PC-9 (cell line): ENCODE measurements around the gene SERPINB8. TPM values are rescaled to one million over a fixed set of nuclear protein-coding genes. Genes with fewer than 3 reads are reported as not detected.
A peak's percentile ranks its signal among the peaks of the same experiment; 100 is the strongest.

ENCODE experiments used
- BruUV-seq: library from RNA; stranded (reverse); fragments of 400-500 nt; replicated peaks from 2 replicates; lab custom pipeline; 2021; lab: Mats Ljungman, UMichigan
- CTCF ChIA-PET: fragments of 300-600 bp; sonication (Branson Sonifier 250); formaldehyde crosslinking; loops from one replicate; lab custom pipeline; 2022; ENCODE audit warnings: antibody characterized with exemption; lab: Charles Lee
- POLR2A ChIA-PET: fragments of 300-600 bp; sonication (Branson Sonifier 250); formaldehyde crosslinking; loops from one replicate; lab custom pipeline; 2022; ENCODE audit warnings: antibody characterized with exemption; ENCODE audit not compliant: unreplicated experiment; lab: Charles Lee
- DNase-seq, 2 experiments: peaks; one replicate each; pipeline versions ENCODE4 v3.0.0 to v3.0.0-alpha.2; 2015 to 2022; ENCODE audit warnings: mixed read lengths in 1 of 2
- H2AFZ ChIP-seq: fragments of 200-600 bp; sonication (generic); 2 replicates; pipeline ENCODE4 v1.8.1; 2017; ENCODE audit warnings: antibody characterized with exemption
- H3F3A ChIP-seq: fragments of 200-600 bp; sonication (generic); 2 replicates; pipeline ENCODE4 v1.8.1; 2017; ENCODE audit warnings: antibody characterized with exemption, mild to moderate bottlenecking, low read depth; ENCODE audit not compliant: insufficient read depth
- H3K27ac ChIP-seq: fragments of 200-600 bp; sonication (generic); 2 replicates; pipeline ENCODE4 v1.6.1; 2016; ENCODE audit warnings: mixed run types
- H3K27me3 ChIP-seq: fragments of 200-600 bp; sonication (generic); 2 replicates; pipeline ENCODE4 v1.6.1; 2016; ENCODE audit warnings: low read depth, mixed run types; ENCODE audit not compliant: insufficient read depth
- H3K36me3 ChIP-seq: fragments of 200-600 bp; sonication (generic); 2 replicates; pipeline ENCODE4 v1.6.1; 2016; ENCODE audit warnings: low read depth, mixed run types
- H3K4me1 ChIP-seq: fragments of 200-600 bp; sonication (generic); replicated peaks from 2 replicates; pipeline ENCODE4 v1.6.1; 2016; ENCODE audit warnings: mixed run types; ENCODE audit not compliant: insufficient read depth
- H3K4me2 ChIP-seq: fragments of 200-600 bp; sonication (generic); 2 replicates; pipeline ENCODE4 v1.6.1; 2017; ENCODE audit warnings: mixed run types
- H3K4me3 ChIP-seq: fragments of 200-600 bp; sonication (generic); 2 replicates; pipeline ENCODE4 v1.6.1; 2016; ENCODE audit warnings: mixed run types
- H3K79me2 ChIP-seq: fragments of 200-600 bp; sonication (generic); 2 replicates; pipeline ENCODE4 v1.6.1; 2017; ENCODE audit warnings: low read depth, mixed run types
- H3K9me2 ChIP-seq: fragments of 200-600 bp; sonication (generic); 2 replicates; pipeline ENCODE4 v1.8.1; 2017; ENCODE audit warnings: mild to moderate bottlenecking; ENCODE audit not compliant: insufficient read depth
- H3K9me3 ChIP-seq: fragments of 200-600 bp; sonication (generic); 2 replicates; pipeline ENCODE4 v1.8.1; 2016; ENCODE audit warnings: low read depth; ENCODE audit not compliant: insufficient read depth
- H4K20me1 ChIP-seq: fragments of 200-600 bp; sonication (generic); 2 replicates; pipeline ENCODE4 v1.8.1; 2017; ENCODE audit not compliant: insufficient read depth
- EZH2 ChIP-seq: fragments of 200-600 bp; sonication (generic); IDR thresholded peaks from 2 replicates; pipeline ENCODE4 v1.8.0; 2017; ENCODE audit warnings: antibody characterized with exemption, low read depth
- intact Hi-C: fragments of 100-400 bp; cut with micrococcal nuclease; formaldehyde crosslinking; loops from one replicate; pipeline ENCODE4 v1.10.0; 2022; ENCODE audit not compliant: unreplicated experiment
- total RNA-seq: library from RNA; stranded (reverse); gene quantifications from 2 replicates; pipeline ENCODE4 v1.2.3, GENCODE V29; 2021
- TF ChIP-seq, protein P1 (sequence below): fragments of 200-600 bp; sonication (generic); conservative IDR thresholded peaks from 2 replicates; pipeline ENCODE4 v1.6.1; 2017; ENCODE audit warnings: mixed run types, antibody characterized with exemption, mild to moderate bottlenecking, moderate library complexity

The SERPINB8 gene
- total RNA-seq, 1 experiment from 2014 or later: 7.2 TPM

DNA sequence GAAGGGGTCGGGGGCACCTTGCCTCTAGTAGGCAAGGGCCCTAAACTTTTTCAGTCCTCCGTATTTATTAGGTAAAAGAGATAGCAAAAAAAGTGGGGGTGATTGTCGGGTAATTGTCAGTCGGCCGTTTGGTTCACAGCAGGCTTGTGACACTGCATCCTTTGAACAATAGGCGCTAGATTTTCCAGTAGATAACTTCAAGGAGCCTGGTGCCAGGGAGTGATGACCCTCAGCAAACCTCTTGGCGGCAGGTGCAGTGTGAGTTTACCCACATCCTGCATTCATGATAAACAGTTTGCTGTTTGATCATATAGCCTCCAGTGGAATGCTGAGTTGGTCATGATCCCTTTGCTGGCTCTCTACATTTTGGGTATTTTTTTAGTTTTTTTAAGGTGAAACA lies 22.9 kb downstream of the SERPINB8 start:
- Histone ChIP-seq H3K9me2 (no peaks in the 10 kb centered on the region), H3K9me3 (no peaks in the 10 kb centered on the region; the same call in 1 of the 2 replicates), H3K4me2 (no peak overlapping the region), H3K27ac (no peak overlapping the region), H3K27me3 (no peaks in the 10 kb centered on the region), H4K20me1 (no peaks in the 10 kb centered on the region), H3K36me3 (no peaks in the 10 kb centered on the region), H3K79me2 (no peaks in the 10 kb centered on the region), H3F3A (no peaks in the 10 kb centered on the region; the same call in 1 of the 2 replicates), H2AFZ (no peak overlapping the region), H3K4me1 (no peaks in the 10 kb centered on the region), H3K4me3 (no peak overlapping the region)
- DNase-seq: no peak
- POLR2A ChIA-PET: no interaction called here
- BruUV-seq: no TSS peak
- CTCF ChIA-PET: no interaction called here
- TF ChIP-seq, protein P1, sequence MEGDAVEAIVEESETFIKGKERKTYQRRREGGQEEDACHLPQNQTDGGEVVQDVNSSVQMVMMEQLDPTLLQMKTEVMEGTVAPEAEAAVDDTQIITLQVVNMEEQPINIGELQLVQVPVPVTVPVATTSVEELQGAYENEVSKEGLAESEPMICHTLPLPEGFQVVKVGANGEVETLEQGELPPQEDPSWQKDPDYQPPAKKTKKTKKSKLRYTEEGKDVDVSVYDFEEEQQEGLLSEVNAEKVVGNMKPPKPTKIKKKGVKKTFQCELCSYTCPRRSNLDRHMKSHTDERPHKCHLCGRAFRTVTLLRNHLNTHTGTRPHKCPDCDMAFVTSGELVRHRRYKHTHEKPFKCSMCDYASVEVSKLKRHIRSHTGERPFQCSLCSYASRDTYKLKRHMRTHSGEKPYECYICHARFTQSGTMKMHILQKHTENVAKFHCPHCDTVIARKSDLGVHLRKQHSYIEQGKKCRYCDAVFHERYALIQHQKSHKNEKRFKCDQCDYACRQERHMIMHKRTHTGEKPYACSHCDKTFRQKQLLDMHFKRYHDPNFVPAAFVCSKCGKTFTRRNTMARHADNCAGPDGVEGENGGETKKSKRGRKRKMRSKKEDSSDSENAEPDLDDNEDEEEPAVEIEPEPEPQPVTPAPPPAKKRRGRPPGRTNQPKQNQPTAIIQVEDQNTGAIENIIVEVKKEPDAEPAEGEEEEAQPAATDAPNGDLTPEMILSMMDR: no peak
- TF ChIP-seq EZH2: no peak
- intact Hi-C loops: no loop called here

- Histone ChIP-seq H3K27ac (no peak overlapping the region), H3K79me2 (no peaks in the 10 kb centered on the region), H4K20me1 (no peaks in the 10 kb centered on the region), H3K4me1 (no peaks in the 10 kb centered on the region), H3K36me3 (no peaks in the 10 kb centered on the region), H3K4me3 (no peak overlapping the region), H2AFZ (no peak overlapping the region), H3K4me2 (no peak overlapping the region), H3K9me2 (no peaks in the 10 kb centered on the region), H3F3A (no peaks in the 10 kb centered on the region; the same call in 1 of the 2 replicates), H3K9me3 (no peaks in the 10 kb centered on the region; the same call in 1 of the 2 replicates), H3K27me3 (peaks cover 5% of the 10 kb centered on the region)
- POLR2A ChIA-PET: interaction anchor here (0.5 kb wide), 1 partner anchor 375 kb away, joined by 3 read pairs; no protein-coding TSS in a partner anchor
- intact Hi-C loops: no loop called here
- CTCF ChIA-PET: interaction anchor here (0.5 to 0.7 kb wide), 5 partner anchors 7 to 324 kb away, joined by 3 read pairs; no protein-coding TSS in a partner anchor
- peak in 1 of 2 experiments; percentile 20 for DNase-seq
- TF ChIP-seq EZH2: no peak
- TF ChIP-seq, protein P1: peak; percentile 94
- no TSS peak for BruUV-seq
Observed at GRCh38 chr18:63994783-63995399, 25.0 kb downstream of the SERPINB8 start.

DNA sequence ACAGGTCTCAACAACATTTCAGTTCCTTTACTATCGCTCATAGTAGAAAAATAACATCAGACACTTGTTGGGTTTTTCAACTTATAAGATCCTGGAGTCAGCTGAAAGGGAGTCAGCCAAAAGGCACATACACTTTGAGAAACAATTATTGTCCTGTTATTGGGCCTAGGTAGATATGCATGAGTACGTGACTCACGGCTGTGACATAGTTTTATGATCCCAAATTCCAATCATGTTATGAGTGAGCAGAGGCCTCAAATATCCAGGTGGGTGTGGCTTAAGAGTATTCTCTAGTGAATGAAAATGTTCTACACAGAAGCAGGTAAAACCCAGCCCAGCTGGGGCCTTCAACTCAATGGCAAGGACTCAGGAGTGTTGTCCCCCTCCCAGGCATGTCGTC lies 27.2 kb downstream of the SERPINB8 start:
- Histone ChIP-seq H3K9me3 (no peaks in the 10 kb centered on the region; the same call in 1 of the 2 replicates), H3K4me3 (no peak overlapping the region), H3K27me3 (peaks cover 15% of the 10 kb centered on the region), H3K9me2 (no peaks in the 10 kb centered on the region), H2AFZ (no peak overlapping the region), H3K79me2 (no peaks in the 10 kb centered on the region), H3K36me3 (no peaks in the 10 kb centered on the region), H3F3A (no peaks in the 10 kb centered on the region; the same call in 1 of the 2 replicates), H3K4me2 (no peak overlapping the region), H3K27ac (no peak overlapping the region), H4K20me1 (no peaks in the 10 kb centered on the region), H3K4me1 (no peaks in the 10 kb centered on the region)
- ChIA-PET POLR2A (no interaction called here), CTCF (no interaction called here)
- no TSS peak for BruUV-seq
- TF ChIP-seq, protein P1: no peak
- TF ChIP-seq EZH2: no peak
- DNase-seq: no peak
- intact Hi-C loops: no loop called here
